22Rv1 (cell line): Measurements from ENCODE around the gene SLC19A2.

Source experiments
- H3K27ac ChIP-seq: fragments of 450-650 bp; 2 replicates; pipeline ENCODE4 v1.5.1; 2017
- ZFX ChIP-seq: fragments of 450-650 bp; IDR thresholded peaks from 2 replicates; pipeline ENCODE4 v1.6.1; 2017; ENCODE audit warnings: antibody characterized with exemption, borderline replicate concordance
- TF ChIP-seq, protein P1 (sequence below): fragments of 450-650 bp; IDR thresholded peaks from 2 replicates; pipeline ENCODE4 v1.5.1; 2017; ENCODE audit warnings: mild to moderate bottlenecking

The SLC19A2 gene

DNA sequence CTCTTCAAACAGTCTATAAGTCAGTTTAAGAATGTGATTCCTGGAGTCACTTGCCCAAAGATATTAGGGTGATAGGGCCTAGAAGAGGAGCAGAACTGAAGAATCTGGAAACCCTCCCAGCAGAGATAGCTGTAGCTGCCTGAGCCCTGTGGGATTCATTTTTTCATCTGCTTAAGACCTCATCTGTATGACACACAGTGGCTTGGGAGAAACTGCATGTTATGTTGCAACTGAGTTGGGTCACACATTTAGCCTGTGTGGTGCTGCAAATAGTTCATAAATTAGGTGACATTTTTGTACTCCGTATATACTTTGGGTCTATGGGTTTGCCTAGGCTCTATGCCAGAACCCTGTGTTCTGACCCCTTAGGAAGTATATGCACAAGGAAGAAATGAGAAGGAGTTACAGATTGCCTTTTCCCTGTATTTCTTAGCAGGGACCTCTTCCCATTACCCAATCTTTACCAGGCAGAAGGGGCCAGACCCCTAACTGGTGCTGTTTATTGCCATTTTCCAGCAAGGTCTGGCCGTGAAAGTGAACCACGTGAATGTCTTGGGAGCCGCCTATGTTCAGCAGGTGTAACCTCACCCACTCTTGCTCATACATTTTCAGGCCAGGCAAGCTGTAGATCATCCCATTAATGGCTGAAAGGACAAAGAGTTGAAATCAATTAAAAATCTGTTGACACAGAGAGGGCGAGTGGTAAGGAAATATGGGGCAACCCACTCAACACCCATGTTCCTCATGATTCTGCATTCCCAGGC, 41.9 kb upstream of the SLC19A2 start:
- H3K27ac ChIP-seq, result peak overlapping the region; percentile 69
- TF ChIP-seq, protein P1, sequence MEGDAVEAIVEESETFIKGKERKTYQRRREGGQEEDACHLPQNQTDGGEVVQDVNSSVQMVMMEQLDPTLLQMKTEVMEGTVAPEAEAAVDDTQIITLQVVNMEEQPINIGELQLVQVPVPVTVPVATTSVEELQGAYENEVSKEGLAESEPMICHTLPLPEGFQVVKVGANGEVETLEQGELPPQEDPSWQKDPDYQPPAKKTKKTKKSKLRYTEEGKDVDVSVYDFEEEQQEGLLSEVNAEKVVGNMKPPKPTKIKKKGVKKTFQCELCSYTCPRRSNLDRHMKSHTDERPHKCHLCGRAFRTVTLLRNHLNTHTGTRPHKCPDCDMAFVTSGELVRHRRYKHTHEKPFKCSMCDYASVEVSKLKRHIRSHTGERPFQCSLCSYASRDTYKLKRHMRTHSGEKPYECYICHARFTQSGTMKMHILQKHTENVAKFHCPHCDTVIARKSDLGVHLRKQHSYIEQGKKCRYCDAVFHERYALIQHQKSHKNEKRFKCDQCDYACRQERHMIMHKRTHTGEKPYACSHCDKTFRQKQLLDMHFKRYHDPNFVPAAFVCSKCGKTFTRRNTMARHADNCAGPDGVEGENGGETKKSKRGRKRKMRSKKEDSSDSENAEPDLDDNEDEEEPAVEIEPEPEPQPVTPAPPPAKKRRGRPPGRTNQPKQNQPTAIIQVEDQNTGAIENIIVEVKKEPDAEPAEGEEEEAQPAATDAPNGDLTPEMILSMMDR, result no peak
- TF ChIP-seq ZFX, result no peak

DNA sequence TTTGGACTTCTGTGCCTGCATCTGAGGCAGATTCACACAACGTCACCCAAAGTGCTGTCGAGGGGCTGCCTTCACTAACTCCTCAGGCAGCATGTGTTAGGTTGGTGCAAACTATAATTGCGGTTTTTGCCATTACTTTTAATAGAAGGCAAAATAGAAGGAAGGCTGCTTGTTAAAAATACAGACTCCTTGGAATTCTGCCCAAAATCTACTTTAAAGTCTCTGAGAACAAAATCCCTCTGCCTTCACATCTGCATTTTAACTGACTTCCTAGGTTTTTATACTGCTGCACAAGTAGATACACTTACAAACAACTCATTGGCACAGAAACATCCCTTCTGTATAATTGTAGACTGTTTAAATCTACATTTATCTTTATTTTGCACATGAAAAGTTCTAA, 41.3 kb upstream of the SLC19A2 start:
- no peak overlapping the region for H3K27ac ChIP-seq
- TF ChIP-seq, protein P1, result no peak
- TF ChIP-seq ZFX, result no peak

DNA sequence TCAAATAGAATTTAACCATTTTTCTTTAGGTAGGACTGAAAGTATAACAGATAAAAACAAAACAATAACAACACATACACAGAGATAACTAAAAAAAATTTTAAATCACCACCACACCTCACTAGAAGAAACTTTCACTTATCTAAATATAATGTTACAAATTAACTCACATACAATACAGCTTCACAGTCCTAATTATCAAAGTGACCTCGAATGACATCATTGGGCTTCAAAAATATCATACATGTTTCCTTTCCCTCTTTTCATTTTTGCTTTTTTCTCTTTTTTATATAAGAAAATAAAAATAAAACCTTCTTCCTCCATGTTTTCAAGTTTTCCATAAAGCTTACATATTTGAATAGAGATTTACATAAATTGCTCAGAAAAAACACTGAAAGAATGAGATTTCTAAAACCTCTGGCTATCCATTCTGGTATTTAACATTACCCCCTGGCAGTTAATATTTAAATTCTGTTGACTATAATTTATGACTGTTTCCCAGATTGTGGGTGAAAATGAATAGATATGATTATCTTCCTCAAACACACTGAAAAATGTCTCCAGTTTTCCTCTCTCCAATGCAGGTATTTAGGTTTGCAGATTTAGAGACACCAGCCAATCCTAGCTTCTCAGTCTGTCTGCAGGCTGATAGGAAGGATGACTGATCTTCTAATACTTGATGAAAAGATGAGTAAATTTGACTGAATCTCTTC, 40.5 kb upstream of the SLC19A2 start:
- TF ChIP-seq, protein P1, result no peak
- no peak for TF ChIP-seq ZFX
- H3K27ac ChIP-seq, result no peak overlapping the region

DNA sequence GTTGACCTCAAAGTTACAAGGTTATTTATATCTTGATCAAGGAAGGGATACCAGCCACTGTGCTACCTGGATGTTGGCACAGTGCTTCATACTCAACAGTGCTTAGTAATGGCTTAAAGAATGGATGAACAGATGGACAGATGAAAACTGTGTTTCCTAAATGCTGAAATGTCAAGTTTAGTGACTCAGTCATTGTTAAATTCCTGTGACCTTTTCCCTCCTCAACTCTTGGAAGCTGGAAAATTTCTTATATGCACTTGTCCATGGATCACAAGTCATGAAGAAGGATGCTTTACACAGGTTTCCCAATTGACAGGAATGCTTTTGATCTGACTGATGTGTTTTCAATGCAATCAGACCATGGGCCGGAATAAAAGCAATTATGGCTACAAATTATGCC, 39.6 kb upstream of the SLC19A2 start:
- TF ChIP-seq ZFX, result no peak
- TF ChIP-seq, protein P1, result no peak
- no peak overlapping the region for H3K27ac ChIP-seq

DNA sequence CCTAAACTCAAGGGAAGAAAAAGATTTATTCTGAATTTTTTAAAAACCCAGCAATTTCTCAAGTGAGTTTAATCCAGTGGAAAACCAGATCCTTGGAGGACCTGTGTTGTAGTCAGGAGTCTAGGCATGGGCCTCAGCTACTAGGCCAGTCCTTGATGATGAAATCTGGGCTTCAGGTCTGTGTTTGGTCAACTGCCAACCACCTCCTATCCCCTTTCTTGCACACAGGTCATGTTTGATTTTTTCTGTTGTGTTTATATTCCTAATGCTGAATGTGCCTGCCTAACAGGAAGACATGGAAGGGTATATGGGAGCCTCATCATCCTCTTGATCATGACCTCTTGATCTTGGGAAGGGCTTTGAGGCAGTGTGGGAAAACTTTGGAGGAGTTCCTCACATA, 38.2 kb upstream of the SLC19A2 start:
- H3K27ac ChIP-seq, result no peak overlapping the region
- TF ChIP-seq ZFX, result no peak
- TF ChIP-seq, protein P1, result no peak

DNA sequence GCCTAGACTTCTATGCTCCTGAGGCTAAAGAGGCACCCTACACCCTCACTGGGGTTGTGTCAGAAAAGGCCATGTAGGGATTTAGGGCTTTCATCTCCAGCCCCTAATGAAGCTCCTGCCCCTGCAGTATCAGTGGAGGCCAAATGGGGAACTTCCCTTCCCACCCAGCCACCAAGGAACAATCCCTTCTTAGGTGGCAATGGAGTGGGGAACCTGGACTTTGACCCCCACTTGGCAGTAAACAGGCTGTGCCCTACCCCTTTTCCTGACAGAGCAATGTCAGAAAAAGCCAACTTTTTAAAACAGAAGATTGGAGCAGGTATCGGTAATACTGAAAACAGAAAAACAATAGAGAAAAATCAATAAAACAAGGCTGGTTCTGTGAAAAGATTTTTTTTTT, 35.5 kb upstream of the SLC19A2 start:
- no peak overlapping the region for H3K27ac ChIP-seq
- TF ChIP-seq, protein P1, result no peak
- TF ChIP-seq ZFX, result no peak
